Liver (tissue), 9 donors: ENCODE results near the gene CDC42BPA. TPM values are rescaled to one million over a fixed set of nuclear protein-coding genes. Genes with fewer than 3 reads are reported as not detected.

Experiments
- DNase-seq: peaks from one replicate; pipeline ENCODE4 v3.0.0-alpha.2; 2017; ENCODE audit warnings: low spot score
- H3K27ac ChIP-seq, 2 donors: one replicate each; pipeline ENCODE4 v1.7.0; 2013; ENCODE audit warnings: inconsistent platforms in 2 of 2, low read length in 2 of 2, control low read depth in 1 of 2, low read depth in 1 of 2, mild to moderate bottlenecking in 1 of 2
- H3K27me3 ChIP-seq, 4 donors: one replicate each; pipeline versions ENCODE4 v1.6.1 to v1.7.0; 2013; ENCODE audit warnings: low read length in 3 of 4, inconsistent platforms in 1 of 4, mild to moderate bottlenecking in 1 of 4, moderate library complexity in 1 of 4; ENCODE audit not compliant: control insufficient read depth in 4 of 4, insufficient read depth in 4 of 4
- H3K36me3 ChIP-seq, 4 donors: one replicate each; pipeline versions ENCODE4 v1.6.1 to v1.7.0; 2013; ENCODE audit warnings: low read length in 3 of 4, mild to moderate bottlenecking in 3 of 4, low read depth in 1 of 4, moderate library complexity in 1 of 4; ENCODE audit not compliant: control insufficient read depth in 4 of 4, insufficient read depth in 3 of 4
- H3K4me1 ChIP-seq, 4 donors: one replicate each; pipeline versions ENCODE4 v1.6.1 to v1.7.0; 2013; ENCODE audit warnings: low read length in 3 of 4, mild to moderate bottlenecking in 3 of 4, moderate library complexity in 1 of 4; ENCODE audit not compliant: control insufficient read depth in 4 of 4, insufficient read depth in 4 of 4
- H3K4me3 ChIP-seq, 3 donors: one replicate each; pipeline versions ENCODE4 v1.6.1 to v1.7.0; 2013; ENCODE audit warnings: low read length in 3 of 3, control low read depth in 1 of 3, low read depth in 1 of 3, mild to moderate bottlenecking in 1 of 3
- H3K9ac ChIP-seq, 2 donors: one replicate each; pipeline ENCODE4 v1.7.0; 2013; ENCODE audit warnings: low read length in 2 of 2, mild to moderate bottlenecking in 2 of 2, moderate library complexity in 2 of 2, control low read depth in 1 of 2, low read depth in 1 of 2
- H3K9me3 ChIP-seq, 4 donors: one replicate each; pipeline versions ENCODE4 v1.6.1 to v1.7.0; 2013; ENCODE audit warnings: low read length in 3 of 4; ENCODE audit not compliant: control insufficient read depth in 4 of 4
- ATF3 ChIP-seq: IDR thresholded peaks from 2 replicates; pipeline ENCODE4 v1.6.1; 2016; ENCODE audit warnings: antibody characterized with exemption
- CTCF ChIP-seq: fragments of 150-350 bp; IDR thresholded peaks from 2 replicates; pipeline ENCODE4 v1.5.1; 2017; ENCODE audit warnings: improper control_type of control experiment, low read depth, low read length; ENCODE audit not compliant: missing input control
- EGR1 ChIP-seq, 2 donors: IDR thresholded peaks; 2 replicates each; pipeline ENCODE4 v1.6.1; 2016 to 2018; ENCODE audit warnings: antibody characterized with exemption in 2 of 2, low read depth in 2 of 2
- FOXA1 ChIP-seq: IDR thresholded peaks from 2 replicates; pipeline ENCODE4 v1.6.1; 2016; ENCODE audit warnings: antibody characterized with exemption
- GABPA ChIP-seq, 2 donors: IDR thresholded peaks in 1 of 2; conservative IDR thresholded peaks in 1 of 2; 2 replicates each; pipeline ENCODE4 v1.6.1; 2016; ENCODE audit warnings: antibody characterized with exemption in 2 of 2, mild to moderate bottlenecking in 1 of 2, moderate library complexity in 1 of 2
- HNF4G ChIP-seq: IDR thresholded peaks from 2 replicates; pipeline ENCODE4 v1.6.1; 2016; ENCODE audit warnings: antibody characterized with exemption
- MAX ChIP-seq: IDR thresholded peaks from 2 replicates; pipeline ENCODE4 v1.6.1; 2016; ENCODE audit warnings: antibody characterized with exemption
- NR2F2 ChIP-seq: IDR thresholded peaks from 2 replicates; pipeline ENCODE4 v1.6.1; 2016; ENCODE audit warnings: antibody characterized with exemption
- RXRA ChIP-seq, 2 donors: IDR thresholded peaks; 2 replicates each; pipeline ENCODE4 v1.6.1; 2017 to 2018; ENCODE audit warnings: antibody characterized with exemption in 2 of 2, mild to moderate bottlenecking in 1 of 2
- TAF1 ChIP-seq: conservative IDR thresholded peaks from 2 replicates; pipeline ENCODE4 v1.6.1; 2016; ENCODE audit warnings: antibody characterized with exemption, mild to moderate bottlenecking
- YY1 ChIP-seq: IDR thresholded peaks from 2 replicates; pipeline ENCODE4 v1.6.1; 2016; ENCODE audit warnings: antibody characterized with exemption, mild to moderate bottlenecking
- ZBTB33 ChIP-seq: IDR thresholded peaks from 2 replicates; pipeline ENCODE4 v1.6.1; 2016; ENCODE audit warnings: antibody characterized with exemption
- WGBS: extraction: QIAGEN DNeasy Blood & Tissue Kit; methylation state at CpG from one replicate; pipeline ENCODE4 v1.1.7; 2013; 5-methylcytosine and 5-hydroxymethylcytosine counted together
- polyA plus RNA-seq, 2 donors: library from polyadenylated mRNA; stranded (reverse) in 1 of 2; unstranded in 1 of 2; fragments of 200-250 nt in 1 of 2; fragments of >200 nt in 1 of 2; fragmentation: Nextera tagmentation in 1 of 2; extraction: Ambion mirVana in 1 of 2; gene quantifications; one replicate each; pipeline versions ENCODE4 v1.2.1 to v1.2.3, GENCODE V29; 2013 to 2015
- total RNA-seq, 2 donors: library from RNA; depleted of rRNA; stranded (reverse); fragments of >200 nt; gene quantifications; one replicate each; pipeline ENCODE4 v1.2.3, GENCODE V29; 2014
- donor health status: healthy.
- donor health status: healthy.
- donor health status: healthy.
- donor health status: healthy.
- donor health status: healthy.

CDC42BPA gene
- total and polyA plus RNA-seq, 4 donors, result 5.8 to 39.9 (median 24.3) TPM

- no peak overlapping the region for H3K4me3 ChIP-seq
- H3K27me3 ChIP-seq, result no peaks in the 10 kb centered on the region
- no peak for DNase-seq
- H3K9me3 ChIP-seq, result no peaks in the 10 kb centered on the region
- whole genome bisulfite sequencing, result 85% methylated on average over 9 of the region's 9 CpGs
- no peak overlapping the region for H3K27ac ChIP-seq
- H3K4me1 ChIP-seq, result no peaks in the 10 kb centered on the region
- TF ChIP-seq NR2F2, result no peak
- no peak for TF ChIP-seq YY1
- TF ChIP-seq ATF3, result no peak
- TF ChIP-seq FOXA1, result no peak
- TF ChIP-seq CTCF, result no peak
- TF ChIP-seq HNF4G, result no peak
- TF ChIP-seq TAF1, result no peak
- no peak overlapping the region for H3K9ac ChIP-seq
- no peaks in the 10 kb centered on the region for H3K36me3 ChIP-seq
Observed at GRCh38 chr1:227185291-227185690, 133.0 kb downstream of the CDC42BPA start.

- Histone ChIP-seq H3K36me3 (no peaks in the 10 kb centered on the region), H3K9ac (no peak overlapping the region), H3K27ac (no peak overlapping the region), H3K4me3 (no peak overlapping the region), H3K4me1 (no peaks in the 10 kb centered on the region), H3K27me3 (no peaks in the 10 kb centered on the region), H3K9me3 (no peaks in the 10 kb centered on the region)
- WGBS, result 96% methylated on average over 3 of the region's 3 CpGs
- no peak for DNase-seq
- TF ChIP-seq RXRA (IDR thresholded peaks at IDR 0.05), result no peak
- TF ChIP-seq CTCF, result no peak
- no peak for TF ChIP-seq NR2F2
- no peak for TF ChIP-seq GABPA (IDR thresholded peaks at IDR 0.05 in 1 of 2, conservative IDR thresholded peaks at IDR 0.05 in 1 of 2)
- no peak for TF ChIP-seq MAX
- no peak for TF ChIP-seq ZBTB33
- TF ChIP-seq TAF1, result no peak
- no peak for TF ChIP-seq EGR1 (IDR thresholded peaks at IDR 0.05; ENCODE audit: low read depth in 2 of 2)
Observed at GRCh38 chr1:227182012-227182411, 136.3 kb downstream of the CDC42BPA start.
